ENCODE measurements around the gene TMEM175. TPM values are rescaled to one million over a fixed set of nuclear protein-coding genes. Genes with fewer than 3 reads are reported as not detected.
"Not testable (repeated sequence)": the region's sequence is repeated elsewhere in the genome, so short reads cannot be mapped to it uniquely, and the experiment has no call there.

The TMEM175 gene
- total RNA-seq, 1 experiment from 2014 or later = 15.1 TPM

DNA sequence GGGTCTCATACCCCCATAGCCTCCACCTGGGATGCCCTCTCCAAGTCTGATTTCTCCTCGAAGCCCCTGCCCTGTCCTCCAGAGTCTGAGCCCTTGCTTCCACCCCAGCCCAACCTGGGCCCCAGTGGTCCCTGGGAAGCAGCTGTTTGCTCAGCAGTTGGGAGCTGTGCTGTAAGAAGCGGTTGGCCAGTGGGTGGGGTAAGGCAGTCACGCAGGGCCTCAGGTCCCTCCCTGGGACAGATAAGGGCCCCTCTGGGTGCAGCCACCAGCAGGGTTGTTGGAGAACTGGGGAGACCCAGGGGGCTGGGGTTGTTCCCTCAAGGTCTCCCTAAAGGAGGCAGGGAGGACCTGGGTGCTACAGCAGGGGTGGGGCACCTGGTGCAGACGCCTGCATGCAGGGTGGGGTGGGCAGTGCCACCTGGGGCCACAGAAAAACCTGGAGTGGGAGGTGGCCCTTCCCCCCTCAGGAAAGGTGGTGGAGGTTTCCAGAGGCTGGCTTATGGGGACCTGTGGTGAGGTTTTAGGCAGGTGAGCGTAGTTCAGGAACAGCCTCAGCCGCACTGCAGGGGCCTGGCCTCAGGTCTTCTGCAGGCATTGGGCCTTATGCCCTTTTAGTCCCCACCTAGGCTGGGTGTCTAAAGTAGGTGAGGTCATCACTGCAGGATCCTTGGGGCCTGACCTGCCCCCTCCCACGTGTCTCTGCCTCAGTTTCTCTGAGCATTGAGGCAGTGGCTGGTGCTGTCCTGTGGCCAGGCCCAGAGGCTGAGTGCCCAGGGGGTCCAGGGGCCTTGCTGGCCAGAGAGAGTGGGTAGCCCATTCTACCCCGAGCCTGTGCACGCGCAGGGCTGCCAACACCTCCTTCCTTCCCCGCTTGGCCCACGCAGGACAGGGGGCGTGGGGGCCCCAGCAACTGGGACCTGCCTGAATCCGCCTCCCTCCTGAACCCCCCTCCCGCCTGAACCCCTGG is 64.1 kb downstream of the TMEM175 start:
- no peaks in the 10 kb centered on the region for H3K9me2 ChIP-seq (replicated peaks; ENCODE audit: insufficient read depth, low read length)
- no peak for DNase-seq
- peaks cover 28% of the 10 kb centered on the region for H3K4me1 ChIP-seq (ENCODE audit: low read length)
- H3K9ac ChIP-seq (ENCODE audit: low read length) = no peak overlapping the region
- no peak overlapping the region for H3K27ac ChIP-seq (ENCODE audit: low read length)
- H3K9me3 ChIP-seq (ENCODE audit: low read length) = no peaks in the 10 kb centered on the region
- H3K36me3 ChIP-seq (ENCODE audit: insufficient read depth, low read length) = no peaks in the 10 kb centered on the region
- no peaks in the 10 kb centered on the region for H3K27me3 ChIP-seq (ENCODE audit: low read length)
- H3K79me2 ChIP-seq (ENCODE audit: low read length) = no peaks in the 10 kb centered on the region
- peaks cover 18% of the 10 kb centered on the region; the same call in 1 of the 2 replicates for H4K20me1 ChIP-seq (ENCODE audit: insufficient read depth, low read depth, low read length)
- H3K4me3 ChIP-seq (ENCODE audit: low read length) = no peak overlapping the region
- H2AFZ ChIP-seq (ENCODE audit: low read length) = no peak overlapping the region
- H3K4me2 ChIP-seq (ENCODE audit: low read depth, low read length, poor library complexity, severe bottlenecking) = no peak overlapping the region

GRCh38 chr4:996997-997374 is 64.7 kb downstream of the TMEM175 start:
- DNase-seq = no peak
- no peak overlapping the region for H2AFZ ChIP-seq (ENCODE audit: low read length)

GRCh38 chr4:997375-998071 is 65.3 kb downstream of the TMEM175 start:
- no peak overlapping the region for H3K4me2 ChIP-seq (ENCODE audit: low read depth, low read length, poor library complexity, severe bottlenecking)
- no peaks in the 10 kb centered on the region for H3K9me3 ChIP-seq (ENCODE audit: low read length)
- no peak overlapping the region for H3K27ac ChIP-seq (ENCODE audit: low read length)
- no peaks in the 10 kb centered on the region for H3K79me2 ChIP-seq (ENCODE audit: low read length)
- no peak overlapping the region for H3K4me3 ChIP-seq (ENCODE audit: low read length)
- H3K27me3 ChIP-seq (ENCODE audit: low read length) = no peaks in the 10 kb centered on the region
- DNase-seq = no peak
- H3K36me3 ChIP-seq (ENCODE audit: insufficient read depth, low read length) = no peaks in the 10 kb centered on the region
- no peak overlapping the region for H3K9ac ChIP-seq (ENCODE audit: low read length)
- H4K20me1 ChIP-seq (ENCODE audit: insufficient read depth, low read depth, low read length) = peaks cover 18% of the 10 kb centered on the region; the same call in 1 of the 2 replicates
- peaks cover 28% of the 10 kb centered on the region for H3K4me1 ChIP-seq (ENCODE audit: low read length)
- no peak overlapping the region for H2AFZ ChIP-seq (ENCODE audit: low read length)
- no peaks in the 10 kb centered on the region for H3K9me2 ChIP-seq (replicated peaks; ENCODE audit: insufficient read depth, low read length)

More at GRCh38 chr4:996997-997374, 64.7 kb downstream of the TMEM175 start:
- no peak overlapping the region for H3K4me2 ChIP-seq (ENCODE audit: low read depth, low read length, poor library complexity, severe bottlenecking)
- H3K9ac ChIP-seq (ENCODE audit: low read length) = no peak overlapping the region
- no peaks in the 10 kb centered on the region for H3K36me3 ChIP-seq (ENCODE audit: insufficient read depth, low read length)
- no peak overlapping the region for H3K4me3 ChIP-seq (ENCODE audit: low read length)
- H3K79me2 ChIP-seq (ENCODE audit: low read length) = no peaks in the 10 kb centered on the region
- H3K4me1 ChIP-seq (ENCODE audit: low read length) = peaks cover 28% of the 10 kb centered on the region
- H4K20me1 ChIP-seq (ENCODE audit: insufficient read depth, low read depth, low read length) = peaks cover 18% of the 10 kb centered on the region; the same call in 1 of the 2 replicates
- H3K9me3 ChIP-seq (ENCODE audit: low read length) = no peaks in the 10 kb centered on the region
- no peaks in the 10 kb centered on the region for H3K27me3 ChIP-seq (ENCODE audit: low read length)
- H3K9me2 ChIP-seq (replicated peaks; ENCODE audit: insufficient read depth, low read length) = no peaks in the 10 kb centered on the region
- H3K27ac ChIP-seq (ENCODE audit: low read length) = no peak overlapping the region

GRCh38 chr4:998096-998691 is 65.9 kb downstream of the TMEM175 start:
- peaks cover 18% of the 10 kb centered on the region; the same call in 1 of the 2 replicates for H4K20me1 ChIP-seq (ENCODE audit: insufficient read depth, low read depth, low read length)
- no peak overlapping the region for H3K4me3 ChIP-seq (ENCODE audit: low read length)
- H3K4me1 ChIP-seq (ENCODE audit: low read length) = peaks cover 25% of the 10 kb centered on the region
- H3K79me2 ChIP-seq (ENCODE audit: low read length) = no peaks in the 10 kb centered on the region
- no peaks in the 10 kb centered on the region for H3K9me3 ChIP-seq (ENCODE audit: low read length)
- H3K9me2 ChIP-seq (replicated peaks; ENCODE audit: insufficient read depth, low read length) = no peaks in the 10 kb centered on the region
- no peak overlapping the region for H3K27ac ChIP-seq (ENCODE audit: low read length)
- no peak overlapping the region for H3K9ac ChIP-seq (ENCODE audit: low read length)
- no peaks in the 10 kb centered on the region for H3K27me3 ChIP-seq (ENCODE audit: low read length)
- DNase-seq = no peak
- H3K36me3 ChIP-seq (ENCODE audit: insufficient read depth, low read length) = no peaks in the 10 kb centered on the region
- H2AFZ ChIP-seq (ENCODE audit: low read length) = no peak overlapping the region
- no peak overlapping the region for H3K4me2 ChIP-seq (ENCODE audit: low read depth, low read length, poor library complexity, severe bottlenecking)

- not testable (repeated sequence) for H3K9me2 ChIP-seq (replicated peaks; ENCODE audit: insufficient read depth, low read length); H3K79me2 ChIP-seq (ENCODE audit: low read length); H3K9ac ChIP-seq (ENCODE audit: low read length); H3K4me3 ChIP-seq (ENCODE audit: low read length); H3K4me2 ChIP-seq (ENCODE audit: low read depth, low read length, poor library complexity, severe bottlenecking); H3K9me3 ChIP-seq (ENCODE audit: low read length); DNase-seq; H2AFZ ChIP-seq (ENCODE audit: low read length); H3K36me3 ChIP-seq (ENCODE audit: insufficient read depth, low read length); H3K27me3 ChIP-seq (ENCODE audit: low read length)
- Histone ChIP-seq H3K27ac (ENCODE audit: low read length) (peak overlapping the region; percentile 82), H3K4me1 (ENCODE audit: low read length) (peaks cover 25% of the 10 kb centered on the region), H4K20me1 (ENCODE audit: insufficient read depth, low read depth, low read length) (peaks cover 18% of the 10 kb centered on the region; the same call in 1 of the 2 replicates)
These were observed 67.1 kb downstream of the TMEM175 start for GRCh38 chr4:999240-999863.

GRCh38 chr4:999882-1000425 is 67.7 kb downstream of the TMEM175 start:
- H3K4me1 ChIP-seq (ENCODE audit: low read length) = peaks cover 25% of the 10 kb centered on the region
- no peaks in the 10 kb centered on the region for H3K27me3 ChIP-seq (ENCODE audit: low read length)
- H3K4me3 ChIP-seq (ENCODE audit: low read length) = peak overlapping the region; percentile 40; the same call in 1 of the 2 replicates
- DNase-seq = peak; percentile 88
- no peak overlapping the region for H2AFZ ChIP-seq (ENCODE audit: low read length)
- no peaks in the 10 kb centered on the region for H3K9me2 ChIP-seq (replicated peaks; ENCODE audit: insufficient read depth, low read length)
- H3K79me2 ChIP-seq (ENCODE audit: low read length) = no peaks in the 10 kb centered on the region
- peak overlapping the region; percentile 61 for H3K4me2 ChIP-seq (ENCODE audit: low read depth, low read length, poor library complexity, severe bottlenecking)
- H3K9me3 ChIP-seq (ENCODE audit: low read length) = no peaks in the 10 kb centered on the region
- peaks cover 18% of the 10 kb centered on the region; the same call in 1 of the 2 replicates for H4K20me1 ChIP-seq (ENCODE audit: insufficient read depth, low read depth, low read length)
- peak overlapping the region; percentile 20; the same call in 1 of the 2 replicates for H3K9ac ChIP-seq (ENCODE audit: low read length)
- peak overlapping the region; percentile 88 for H3K27ac ChIP-seq (ENCODE audit: low read length)
- H3K36me3 ChIP-seq (ENCODE audit: insufficient read depth, low read length) = no peaks in the 10 kb centered on the region

DNA sequence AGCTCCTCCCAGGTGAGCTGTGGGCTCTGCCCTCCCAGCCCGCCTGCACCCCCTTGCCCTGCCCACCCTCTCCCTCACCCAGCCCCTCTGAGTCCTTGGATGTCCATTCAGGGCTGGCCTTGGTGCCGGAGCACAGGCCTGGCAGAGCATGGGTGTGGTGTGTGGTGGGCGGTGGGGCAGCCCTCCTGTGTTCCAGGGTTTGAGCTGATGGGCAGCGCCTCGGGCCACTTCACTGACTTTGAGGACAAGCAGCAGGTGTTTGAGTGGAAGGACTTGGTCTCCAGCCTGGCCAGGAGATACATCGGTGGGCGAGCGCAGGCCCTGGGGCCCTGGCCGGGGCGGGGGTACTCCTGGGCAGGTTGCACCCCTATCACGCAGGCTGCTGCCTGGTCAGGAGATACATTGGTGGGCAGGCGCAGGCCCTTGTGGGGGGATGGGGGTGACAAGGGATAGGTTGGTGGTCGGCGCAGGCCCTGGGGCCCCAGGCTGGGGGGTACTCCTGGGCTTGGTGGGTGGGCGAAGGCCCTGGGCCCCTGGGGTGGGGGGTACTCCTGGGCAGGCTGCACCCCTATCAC is 68.5 kb downstream of the TMEM175 start:
- Histone ChIP-seq H2AFZ (ENCODE audit: low read length) (no peak overlapping the region), H3K9me3 (ENCODE audit: low read length) (no peaks in the 10 kb centered on the region), H3K27ac (ENCODE audit: low read length) (peak overlapping the region; percentile 88; the same call in 1 of the 2 replicates), H3K9ac (ENCODE audit: low read length) (no peak overlapping the region), H3K36me3 (ENCODE audit: insufficient read depth, low read length) (no peaks in the 10 kb centered on the region), H3K4me3 (ENCODE audit: low read length) (peak overlapping the region; percentile 40; the same call in 1 of the 2 replicates), H3K9me2 (replicated peaks; ENCODE audit: insufficient read depth, low read length) (no peaks in the 10 kb centered on the region), H4K20me1 (ENCODE audit: insufficient read depth, low read depth, low read length) (peaks cover 13% of the 10 kb centered on the region; the same call in 1 of the 2 replicates), H3K79me2 (ENCODE audit: low read length) (no peaks in the 10 kb centered on the region), H3K27me3 (ENCODE audit: low read length) (no peaks in the 10 kb centered on the region), H3K4me1 (ENCODE audit: low read length) (peaks cover 25% of the 10 kb centered on the region), H3K4me2 (ENCODE audit: low read depth, low read length, poor library complexity, severe bottlenecking) (peak overlapping the region; percentile 61)
- no peak for DNase-seq
